ENCODE data around the gene MPST.

MPST gene

DNA sequence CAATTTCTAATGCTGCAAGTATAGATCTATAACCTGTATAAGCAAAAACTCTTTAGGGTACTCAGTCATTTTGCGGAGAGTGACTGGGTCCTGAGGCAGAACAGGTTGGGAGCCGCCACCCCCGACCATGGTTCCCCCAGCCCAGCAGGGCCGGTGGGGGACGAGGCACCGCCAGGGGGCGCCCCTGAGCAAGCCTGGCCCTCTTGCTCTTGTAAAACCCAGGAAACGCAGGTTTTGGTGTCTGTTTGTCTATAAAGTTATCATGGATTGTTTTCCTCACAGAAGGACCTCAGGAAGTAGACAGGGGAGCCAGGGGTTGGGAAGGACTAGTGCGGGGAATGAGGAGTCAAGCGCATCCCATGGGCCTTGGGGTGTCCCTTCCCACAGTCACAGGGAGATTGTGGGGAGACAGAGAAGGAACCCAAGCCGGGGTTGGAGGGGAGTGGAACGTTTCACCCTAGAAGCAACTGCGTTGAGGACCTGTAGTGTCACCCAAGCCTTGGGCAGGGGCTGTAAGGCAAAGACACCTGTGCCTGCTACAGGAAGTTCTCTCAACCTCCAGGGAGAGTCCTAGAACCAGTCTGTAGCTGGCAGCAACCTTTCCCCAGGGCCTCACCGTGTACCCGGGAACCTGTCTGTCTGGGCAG lies 58.4 kb downstream of the MPST start:
- peak; percentile 65 to 76 for DNase-seq (ENCODE audit: low read depth in 2 of 2, low spot score in 1 of 2)

DNA sequence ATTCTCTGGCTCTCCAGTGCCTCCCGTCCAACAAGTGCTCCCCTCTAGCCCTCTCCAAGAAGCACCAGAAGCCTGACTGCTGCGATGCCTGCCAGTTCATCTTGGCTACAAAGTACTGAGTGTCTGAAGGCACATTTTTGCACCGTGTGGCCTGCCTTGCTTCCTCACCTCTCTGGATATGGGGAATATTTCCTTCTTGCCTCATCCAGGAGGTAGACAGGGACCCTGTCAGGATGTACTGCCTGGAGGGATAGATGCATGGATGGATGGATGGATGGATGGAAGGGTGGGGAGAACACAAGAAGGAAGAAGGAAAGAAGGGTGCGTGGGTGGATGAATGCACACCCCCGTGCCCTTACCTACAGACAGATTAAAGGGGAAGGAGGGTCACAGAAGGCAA lies 59.6 kb downstream of the MPST start:
- DNase-seq (ENCODE audit: low read depth in 2 of 2, low spot score in 1 of 2), result no peak
